NCI-H2029 (cell line): ENCODE results near the gene TANC1.
A peak's percentile ranks its signal among the peaks of the same experiment; 100 is the strongest.

Source experiments
- DNase-seq: peaks from one replicate; lab custom pipeline; 2025; lab: John Stamatoyannopoulos, UW

TANC1 gene

GRCh38 chr2:159196393-159196925, 228.0 kb downstream of the TANC1 start:
- DNase-seq: no peak

DNA sequence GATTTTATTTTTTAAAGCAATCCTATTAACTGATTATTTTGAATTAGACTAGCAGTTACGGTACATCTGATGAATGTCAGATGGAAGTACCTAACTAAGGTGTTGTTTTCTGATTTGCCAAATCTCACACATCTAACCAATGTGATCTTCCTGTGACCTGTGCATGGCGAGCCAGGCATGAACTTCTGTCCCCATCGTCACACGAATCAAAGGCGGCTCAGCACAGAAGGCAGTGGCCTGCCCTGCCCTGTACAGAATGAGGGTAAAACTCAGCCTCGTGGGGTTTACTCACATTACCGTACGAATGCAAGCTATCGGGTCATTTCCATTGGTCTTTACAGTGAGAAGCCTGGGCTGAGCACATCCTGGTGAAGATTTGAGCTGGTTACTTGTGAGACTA, 230.8 kb downstream of the TANC1 start:
- DNase-seq: no peak

DNA sequence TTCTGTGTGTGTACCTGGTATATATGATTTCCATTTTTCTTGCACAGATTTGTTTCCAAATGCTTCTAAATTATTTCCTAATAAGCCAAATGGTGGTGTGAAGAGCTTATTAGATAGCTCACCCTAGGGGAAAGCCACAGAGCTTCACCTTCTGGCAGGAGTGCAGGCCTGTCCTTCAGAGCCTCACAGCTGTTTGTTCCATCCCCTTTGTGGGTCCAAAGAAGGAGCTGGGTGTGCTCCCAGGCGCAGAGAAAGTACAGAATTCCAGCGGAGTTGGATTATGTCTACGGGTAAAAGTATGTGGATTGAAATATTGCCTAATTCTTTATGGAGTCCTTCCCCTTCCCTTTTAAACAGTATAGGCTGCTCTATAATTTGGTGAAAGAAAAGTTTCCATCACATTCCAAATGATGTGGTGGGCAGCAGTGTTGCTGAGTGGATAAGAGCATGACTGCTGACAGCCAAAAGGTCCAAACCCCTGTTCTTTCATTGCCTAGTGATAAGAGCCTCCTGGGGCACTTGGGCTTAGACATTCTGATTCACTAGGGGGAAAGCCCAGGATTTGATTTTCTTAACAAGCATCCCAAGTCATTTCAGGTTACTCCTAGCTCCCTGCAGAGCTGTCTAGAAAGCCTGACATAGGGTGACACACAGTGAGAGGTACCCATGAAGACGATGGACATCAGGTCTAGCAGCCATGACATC, 231.5 kb downstream of the TANC1 start:
- DNase-seq: no peak

DNA sequence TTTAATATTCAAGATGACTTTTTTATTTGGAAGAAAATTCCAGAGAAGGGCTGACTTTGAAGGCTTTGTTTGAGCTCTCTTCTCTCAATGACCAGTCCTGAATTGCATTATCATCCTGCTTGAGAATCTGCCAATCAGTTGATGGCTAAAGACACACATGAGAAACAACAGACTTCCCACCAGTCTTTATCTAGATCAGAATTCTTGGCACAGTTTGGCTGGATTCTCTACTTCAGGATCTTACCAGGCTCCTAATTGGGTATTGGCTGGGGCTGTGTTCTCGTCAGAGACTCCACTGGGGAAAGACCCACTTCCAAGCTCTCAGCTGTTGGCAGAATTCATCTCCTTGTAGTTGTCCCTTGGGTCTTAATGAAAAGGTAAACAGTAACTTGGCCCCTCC, 232.1 kb downstream of the TANC1 start:
- no peak for DNase-seq

DNA sequence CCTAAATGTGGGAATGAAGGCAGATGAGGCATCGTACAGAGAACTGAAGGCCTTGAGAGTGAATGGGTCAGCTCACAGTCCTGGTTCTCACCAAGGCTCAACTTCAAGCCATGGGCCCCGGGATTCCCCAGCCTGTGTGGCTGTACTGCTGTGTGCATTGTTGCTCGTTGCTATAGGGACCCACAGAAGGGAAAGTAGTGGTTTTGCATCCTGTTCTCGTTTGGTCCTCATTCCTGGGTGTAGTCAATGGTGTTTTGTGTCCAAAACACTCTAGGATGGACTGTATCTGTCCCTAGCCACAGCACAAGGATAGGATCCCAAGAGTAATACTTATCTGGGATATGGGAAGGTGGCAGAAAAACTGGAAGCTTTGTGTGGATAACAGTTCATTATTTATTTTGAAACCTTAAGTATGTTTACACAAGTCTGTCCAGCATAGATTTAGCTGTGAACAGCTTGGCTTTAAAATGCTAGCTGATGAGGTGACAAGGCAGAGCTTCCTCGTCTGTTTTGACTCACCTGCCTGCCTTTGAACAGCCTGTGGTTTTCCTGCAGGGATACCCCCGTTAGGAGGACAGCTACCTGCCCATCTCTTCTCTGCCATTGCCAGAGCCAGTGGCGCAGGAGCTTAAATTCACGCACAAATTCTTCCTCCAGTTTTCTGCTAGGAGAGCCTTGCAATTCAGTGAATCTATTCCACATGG, 233.1 kb downstream of the TANC1 start:
- peak; percentile 11 for DNase-seq

- no peak for DNase-seq
Measured at GRCh38 chr2:159202568-159203071, 234.2 kb downstream of the TANC1 start.

DNA sequence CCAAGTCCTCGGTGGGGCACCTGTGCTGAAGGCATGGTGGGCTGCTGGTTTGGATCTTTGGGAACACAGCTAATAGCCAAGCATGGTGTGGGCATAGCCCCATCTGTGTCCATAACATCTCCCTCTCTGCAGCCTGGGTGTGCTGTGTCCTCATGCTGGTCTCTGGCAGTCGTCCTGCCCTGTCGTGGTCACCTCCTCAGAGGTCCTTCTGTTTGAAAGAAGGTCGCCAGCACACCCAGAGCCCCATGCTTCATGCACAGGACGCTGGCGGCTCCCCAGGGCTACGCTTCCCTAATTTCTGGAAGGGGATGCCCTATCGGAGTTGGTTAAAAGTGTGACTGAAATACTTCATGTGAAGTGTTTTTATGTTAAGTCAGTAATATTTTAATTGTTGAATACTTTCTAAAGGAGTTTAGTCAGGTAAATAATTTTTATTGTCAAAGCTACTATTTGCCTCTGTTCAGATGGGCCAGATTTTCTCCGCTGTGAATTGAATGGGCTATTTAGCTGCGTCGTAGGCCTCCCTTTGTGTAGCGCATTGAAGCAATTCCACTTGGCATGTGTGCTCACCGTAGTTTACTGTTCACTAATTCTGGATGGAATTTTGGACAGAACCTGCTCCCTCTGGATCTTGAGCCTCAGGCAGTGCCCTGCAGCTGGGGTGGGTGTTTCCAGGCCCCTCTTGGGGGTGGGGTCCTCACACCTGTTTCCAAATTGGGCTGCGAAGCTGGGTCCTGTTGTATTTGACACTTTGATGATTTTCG, 236.1 kb downstream of the TANC1 start:
- DNase-seq: no peak

- no peak for DNase-seq
Measured at GRCh38 chr2:159206736-159207380, 238.4 kb downstream of the TANC1 start.

DNA sequence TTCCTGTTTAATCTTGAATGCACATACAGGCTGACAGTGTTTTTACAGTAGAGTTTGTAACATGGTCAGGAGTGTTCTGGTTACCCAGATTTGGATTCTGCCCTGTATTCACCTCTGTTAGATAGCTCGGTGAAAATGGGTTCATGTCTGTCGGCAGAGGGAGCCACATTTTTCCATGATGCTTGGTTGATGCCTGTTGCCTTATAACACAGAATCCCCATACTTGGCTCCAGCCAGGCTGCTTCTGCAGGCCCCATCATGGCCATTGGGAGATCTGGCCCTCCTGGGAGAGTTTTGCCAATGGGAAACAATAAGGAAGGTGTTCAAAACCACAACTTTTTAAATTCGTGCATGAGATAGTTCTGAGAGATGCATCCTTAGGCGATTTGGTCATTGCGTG, 240.0 kb downstream of the TANC1 start:
- no peak for DNase-seq

GRCh38 chr2:159209341-159210306, 241.2 kb downstream of the TANC1 start:
- no peak for DNase-seq

GRCh38 chr2:159211447-159212396, 243.3 kb downstream of the TANC1 start:
- no peak for DNase-seq

DNA sequence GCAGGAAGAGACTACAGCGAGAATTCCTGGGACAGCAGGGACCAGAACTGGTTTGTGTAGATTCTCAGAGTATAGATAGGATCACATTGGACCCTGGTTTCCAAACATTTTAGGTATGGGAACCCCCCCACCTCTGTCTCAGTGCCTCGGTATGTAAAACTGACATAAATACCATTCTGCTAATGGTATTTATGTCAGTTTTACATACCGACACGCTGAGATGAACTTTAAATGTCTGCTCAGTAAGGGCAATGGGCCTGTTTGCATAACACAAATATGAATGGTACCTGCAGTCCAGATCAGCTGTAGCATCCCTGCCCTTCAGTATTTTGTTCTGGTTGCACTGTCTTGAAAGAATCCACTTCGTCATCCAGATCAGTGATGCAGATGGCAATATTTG, 244.9 kb downstream of the TANC1 start:
- DNase-seq: no peak

DNA sequence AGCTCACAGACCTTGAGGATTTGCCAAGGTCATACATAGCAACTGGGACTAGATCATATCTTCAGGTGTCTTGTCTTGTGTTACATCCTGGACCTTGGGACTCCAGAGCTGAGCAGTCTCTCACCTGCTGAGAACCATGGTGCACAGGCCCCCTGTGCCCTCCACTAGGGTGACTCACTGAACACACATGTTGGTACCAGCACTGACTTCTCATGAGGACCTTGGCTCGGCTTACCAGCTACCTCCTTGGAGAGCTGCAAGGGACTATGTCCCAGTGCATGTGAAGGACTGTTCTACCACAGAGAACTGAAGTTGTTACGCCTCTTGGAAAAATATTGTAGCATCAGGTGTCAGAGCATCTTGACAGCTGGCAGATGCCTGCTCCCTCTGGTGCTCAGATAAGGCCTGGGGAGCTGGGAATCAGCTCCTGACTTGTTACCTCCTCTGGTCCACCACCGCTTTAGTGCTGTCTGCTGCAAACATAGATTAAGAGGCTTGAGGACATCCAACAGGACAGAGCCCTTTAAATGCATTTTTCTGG, 246.0 kb downstream of the TANC1 start:
- no peak for DNase-seq

GRCh38 chr2:159215116-159215515, 246.7 kb downstream of the TANC1 start:
- DNase-seq: no peak

DNA sequence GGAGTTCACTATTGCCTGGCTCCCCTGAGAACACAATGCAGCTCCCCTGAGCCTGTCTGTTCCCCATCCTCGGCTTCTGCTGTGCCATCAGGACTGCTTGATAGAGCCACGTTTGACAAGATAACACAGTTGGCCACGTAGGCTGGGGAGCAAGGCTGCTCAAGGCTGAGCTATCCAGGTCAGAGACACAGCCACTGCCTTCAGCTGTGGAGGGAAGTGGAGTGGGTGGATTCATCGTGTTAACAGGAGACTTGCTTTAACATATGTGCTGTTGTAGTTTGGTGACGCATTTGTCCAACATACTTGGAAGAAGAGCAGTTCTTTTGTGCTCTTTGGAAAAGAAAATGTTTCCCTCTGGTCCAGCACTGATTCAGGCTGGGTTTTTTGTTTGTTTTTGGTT, 249.2 kb downstream of the TANC1 start:
- DNase-seq: no peak

GRCh38 chr2:159218389-159218788, 249.9 kb downstream of the TANC1 start:
- no peak for DNase-seq

DNA sequence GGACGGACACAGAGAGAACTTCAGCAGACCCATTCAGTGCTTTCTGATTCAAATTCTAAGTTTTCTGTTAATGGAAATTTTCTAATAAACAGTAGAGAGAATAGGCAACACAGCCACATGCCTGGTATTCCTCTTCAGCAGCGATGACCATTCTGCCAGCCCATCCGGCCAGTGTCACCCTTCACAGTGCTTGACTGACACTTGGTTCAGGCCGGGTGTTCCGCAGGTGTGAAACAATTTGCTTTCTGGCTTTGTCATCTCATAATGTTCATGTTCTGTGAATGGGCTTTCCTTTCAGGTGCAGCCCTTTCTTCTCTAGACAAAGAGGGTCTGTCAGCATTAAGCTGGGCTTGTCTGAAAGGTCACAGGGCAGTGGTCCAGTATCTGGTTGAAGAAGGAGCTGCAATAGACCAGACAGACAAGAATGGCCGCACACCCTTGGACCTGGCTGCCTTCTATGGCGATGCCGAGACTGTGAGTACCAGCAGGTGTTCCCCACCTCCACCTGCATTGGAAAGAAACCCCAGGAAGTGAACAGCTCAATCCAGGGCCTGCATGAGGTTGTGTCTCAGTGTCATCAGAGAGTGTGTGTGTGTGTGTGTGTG, 251.1 kb downstream of the TANC1 start:
- DNase-seq: no peak

DNA sequence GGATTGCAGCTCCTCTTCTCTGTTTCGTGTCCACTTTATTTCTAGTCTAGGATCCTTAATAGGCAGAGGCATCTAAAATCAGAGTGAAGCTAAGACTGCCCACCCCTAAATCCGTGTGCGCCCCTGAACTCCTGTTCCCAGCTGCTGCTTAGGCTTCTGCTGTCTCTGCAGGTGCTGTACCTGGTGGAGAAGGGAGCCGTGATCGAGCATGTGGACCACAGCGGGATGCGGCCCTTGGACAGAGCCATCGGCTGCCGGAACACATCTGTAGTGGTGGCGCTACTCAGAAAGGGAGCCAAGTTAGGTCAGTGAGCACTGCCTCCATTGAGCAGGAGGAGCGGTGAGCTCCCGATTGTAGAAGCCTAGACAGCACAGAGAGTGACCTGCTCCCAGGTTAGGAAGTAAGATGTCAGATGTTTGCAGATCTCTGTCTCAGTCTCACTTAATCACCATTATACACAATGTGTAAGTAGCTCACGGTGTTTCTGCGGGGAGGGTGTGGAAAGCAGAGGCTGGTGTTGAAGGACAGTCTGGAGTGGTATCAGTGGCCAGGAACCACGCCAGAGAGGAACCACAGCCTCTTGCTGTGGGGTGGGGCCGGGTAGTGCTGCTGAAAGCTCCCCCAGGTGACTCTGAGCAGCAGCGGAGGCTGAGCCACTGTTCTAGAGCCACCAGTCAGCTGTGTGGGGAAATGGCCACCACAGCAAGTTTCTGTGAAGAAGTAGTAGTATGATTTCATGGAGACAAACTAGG, 255.8 kb downstream of the TANC1 start:
- DNase-seq: no peak
